HG03196 (cell line): ENCODE results near the gene RNF212B.
"Not testable (repeated sequence)": the region's sequence is repeated elsewhere in the genome, so short reads cannot be mapped to it uniquely, and the experiment has no call there.

Experiments
- ATAC-seq: cut with Tn5 transposase; IDR thresholded peaks from one replicate; pipeline ENCODE4 v1.9.1; 2021; ENCODE audit not compliant: unreplicated experiment

The RNF212B gene

DNA sequence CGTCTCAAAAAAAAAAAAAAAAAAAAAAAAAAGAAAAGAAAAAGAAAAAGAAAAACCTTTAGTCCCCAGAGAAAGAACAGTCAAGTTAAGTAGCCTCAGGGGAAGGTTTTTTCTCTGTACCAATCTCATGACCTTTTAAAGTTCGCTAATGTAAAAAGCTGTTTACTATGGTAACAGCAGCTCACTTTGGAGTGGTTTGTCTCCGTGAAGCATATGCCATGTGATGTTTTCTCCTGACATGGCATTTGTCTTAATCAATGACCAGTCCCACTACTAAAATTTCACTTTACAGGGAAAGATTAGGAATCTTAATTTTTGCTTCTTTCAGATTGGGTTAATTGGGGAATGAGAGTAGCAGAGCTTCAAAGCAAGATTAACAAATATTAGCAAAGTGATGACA, 4.3 kb downstream of the RNF212B start:
- ATAC-seq = no peak

- no peak for ATAC-seq
Measured at GRCh38 chr14:23243066-23243465, 5.3 kb downstream of the RNF212B start.

GRCh38 chr14:23245282-23245681, 7.5 kb downstream of the RNF212B start:
- no peak for ATAC-seq

DNA sequence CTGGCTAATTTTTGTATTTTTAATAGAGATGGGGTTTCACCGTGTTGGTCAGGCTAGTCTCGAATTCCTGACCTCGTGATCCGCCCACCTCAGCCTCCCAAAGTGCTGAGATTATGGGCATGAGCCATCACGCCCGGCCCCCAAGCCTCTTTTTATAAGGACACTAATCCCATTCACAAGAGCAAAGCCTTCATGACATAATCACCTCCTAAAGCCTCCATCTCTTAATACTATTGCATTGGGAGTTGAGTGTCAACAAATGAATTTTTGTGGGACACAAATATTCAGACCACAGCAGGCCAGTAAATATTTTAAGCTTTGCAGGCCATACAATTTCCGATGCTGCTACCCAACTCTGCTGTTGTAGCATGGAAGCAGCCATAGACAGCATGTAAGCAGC, 10.9 kb downstream of the RNF212B start:
- no peak for ATAC-seq

DNA sequence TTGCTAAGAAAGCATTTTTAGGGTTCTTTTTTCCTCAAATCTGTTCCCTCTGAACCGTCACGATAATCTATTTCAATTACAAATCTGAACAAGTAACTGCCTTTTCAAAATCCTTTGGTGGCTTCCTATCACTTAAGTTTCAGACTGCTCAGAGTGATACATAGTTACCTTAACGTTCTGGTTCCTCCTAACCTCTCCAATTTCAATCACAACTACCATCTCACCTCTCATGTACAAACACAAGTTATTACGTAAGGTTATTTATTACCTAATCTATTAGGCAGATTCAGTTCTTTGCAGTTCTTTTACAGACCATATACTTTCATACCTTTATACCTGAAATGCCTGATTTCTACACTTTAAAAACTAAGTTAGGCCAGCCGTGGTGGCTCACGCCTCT, 12.1 kb downstream of the RNF212B start:
- ATAC-seq = no peak

- no peak for ATAC-seq
Measured at GRCh38 chr14:23252006-23252405, 14.3 kb downstream of the RNF212B start.

DNA sequence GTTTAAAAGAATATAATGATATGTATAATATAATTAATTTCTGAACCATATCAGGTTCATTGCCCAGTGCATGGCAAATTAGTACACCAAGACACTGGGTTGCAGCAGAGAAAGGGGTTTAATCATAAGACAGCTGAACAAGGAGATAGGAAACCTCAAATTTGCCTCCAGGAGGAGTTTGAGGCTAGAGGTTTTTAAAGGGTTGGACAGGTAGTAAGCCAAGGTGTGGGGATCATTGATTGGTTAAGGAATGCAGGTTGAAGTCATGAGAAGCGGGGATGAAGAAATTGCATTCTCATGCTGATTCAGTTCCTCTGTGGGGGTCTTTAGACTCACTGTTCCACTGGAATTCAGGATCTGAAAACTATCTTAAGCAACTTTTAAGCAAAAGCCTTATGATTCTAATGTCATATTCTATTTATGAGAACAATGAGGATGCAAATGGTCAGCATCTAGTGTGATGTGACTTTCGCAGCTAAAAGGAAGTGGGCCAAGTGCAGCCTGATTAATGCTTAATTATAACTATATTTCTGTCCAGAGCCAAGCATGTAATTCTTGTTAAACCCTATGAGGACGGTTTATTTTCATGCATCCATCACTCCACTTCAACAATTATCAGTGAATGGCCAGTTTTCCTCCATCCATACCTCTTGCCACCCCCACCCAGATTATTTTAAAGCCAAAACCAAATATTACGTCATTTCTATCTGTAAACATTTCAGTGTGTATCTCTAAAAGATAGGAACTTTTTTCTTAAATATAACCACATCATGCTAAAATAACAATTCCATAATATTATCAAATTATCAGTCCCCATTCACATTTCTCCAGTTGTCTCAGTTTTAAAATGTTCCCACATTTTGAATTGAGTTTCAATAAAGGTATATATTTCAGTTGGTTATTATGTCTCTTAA, 14.9 kb downstream of the RNF212B start:
- ATAC-seq = no peak

DNA sequence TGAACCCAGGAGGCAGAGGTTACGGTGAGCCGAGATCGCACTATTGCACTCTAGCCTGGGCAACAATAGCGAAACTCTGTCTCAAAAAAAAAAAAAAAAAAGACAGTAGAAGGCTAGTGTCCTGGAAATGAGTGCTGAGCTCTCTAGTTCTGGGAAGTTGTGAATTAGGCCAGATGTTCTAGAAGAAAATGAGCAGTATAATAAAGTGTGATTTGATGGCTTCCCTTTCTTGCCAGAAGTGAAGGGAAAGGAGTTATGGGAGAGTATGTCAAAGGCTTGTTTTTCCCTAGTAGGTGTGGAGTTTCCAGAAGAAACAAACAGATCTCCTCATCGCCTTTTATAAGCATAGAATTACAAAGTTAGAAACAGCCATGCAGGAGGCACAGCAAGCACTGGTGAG, 20.5 kb downstream of the RNF212B start:
- ATAC-seq = no peak

- ATAC-seq = no peak
Measured at GRCh38 chr14:23259426-23259825, 21.7 kb downstream of the RNF212B start.

- ATAC-seq = not testable (repeated sequence)
Measured at GRCh38 chr14:23260849-23261248, 23.1 kb downstream of the RNF212B start.

DNA sequence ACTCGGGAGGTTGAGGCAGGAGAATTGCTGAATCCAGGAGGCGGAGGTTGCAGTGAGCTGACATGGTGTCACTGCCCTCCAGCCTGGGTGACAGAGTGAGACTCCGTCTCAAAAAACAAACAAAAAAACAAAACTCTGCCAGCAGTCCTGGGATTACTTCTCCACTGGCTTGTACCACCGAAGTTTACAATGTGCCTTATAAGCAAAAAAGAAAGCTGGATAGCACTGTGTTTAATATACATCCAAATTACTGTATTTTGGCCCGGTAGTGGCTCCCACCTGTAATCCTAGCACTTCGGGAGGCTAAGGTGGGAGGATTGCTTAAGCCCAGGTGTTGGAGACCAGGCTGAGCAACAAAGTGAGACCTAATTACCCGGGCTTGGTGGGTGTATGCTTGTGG, 31.5 kb downstream of the RNF212B start:
- ATAC-seq = no peak

DNA sequence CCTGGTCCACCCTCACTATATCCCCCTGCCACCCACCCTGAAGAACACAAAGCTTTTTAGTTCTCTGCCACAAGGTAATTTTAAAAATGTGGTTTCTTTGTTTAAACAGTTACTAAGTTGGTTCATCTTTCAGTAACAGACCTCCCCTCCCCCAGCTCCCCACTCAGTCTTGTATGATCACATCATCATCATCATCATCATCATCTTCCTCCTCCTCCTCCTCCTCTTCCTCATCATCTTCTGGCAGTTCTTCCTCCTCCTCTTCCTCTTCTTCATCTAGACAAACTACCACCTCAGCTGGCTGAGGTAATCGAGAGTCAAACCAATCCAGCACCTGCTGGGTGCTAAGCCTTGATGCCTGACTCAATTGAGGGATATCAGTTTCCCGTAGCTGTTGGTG, 37.7 kb downstream of the RNF212B start:
- no peak for ATAC-seq

DNA sequence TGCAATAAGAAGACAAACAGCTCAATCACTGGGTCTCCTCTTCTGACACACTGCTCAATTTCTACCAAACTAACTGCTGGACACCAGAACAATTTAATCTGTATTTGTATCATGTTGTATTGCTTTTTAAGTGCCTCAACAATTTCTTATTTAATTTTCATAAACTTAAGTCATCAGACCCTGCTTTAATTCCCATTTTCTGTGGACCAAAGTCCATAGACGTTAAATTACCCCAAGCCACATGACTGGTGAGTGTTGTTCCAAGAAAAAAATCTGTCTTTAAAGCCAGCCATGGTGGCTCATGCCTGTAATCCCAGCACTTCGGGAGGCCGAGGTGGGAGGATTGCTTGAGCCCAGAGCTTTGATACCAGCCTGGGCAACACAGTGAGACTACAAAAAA, 39.5 kb downstream of the RNF212B start:
- no peak for ATAC-seq

DNA sequence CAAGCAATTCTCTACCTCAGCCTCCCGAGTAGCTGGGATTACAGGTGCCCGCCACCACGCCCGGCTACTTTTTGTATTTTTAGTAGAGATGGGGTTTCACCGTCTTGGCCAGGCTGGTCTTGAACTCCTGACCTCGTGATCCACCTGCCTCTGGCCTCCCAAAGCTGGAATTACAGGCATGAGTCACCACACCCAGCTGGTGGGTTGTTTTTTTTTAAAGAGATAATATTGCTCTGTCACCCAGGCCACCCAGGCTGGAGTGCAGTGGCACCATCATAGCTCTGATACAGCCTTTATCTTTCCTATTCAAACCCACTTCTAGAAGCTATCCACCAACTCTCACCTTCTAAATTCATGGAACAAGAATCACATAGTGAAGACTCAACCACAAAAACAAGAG, 40.2 kb downstream of the RNF212B start:
- ATAC-seq = not testable (repeated sequence)

- no peak for ATAC-seq
Measured at GRCh38 chr14:23281247-23281646, 43.5 kb downstream of the RNF212B start.

DNA sequence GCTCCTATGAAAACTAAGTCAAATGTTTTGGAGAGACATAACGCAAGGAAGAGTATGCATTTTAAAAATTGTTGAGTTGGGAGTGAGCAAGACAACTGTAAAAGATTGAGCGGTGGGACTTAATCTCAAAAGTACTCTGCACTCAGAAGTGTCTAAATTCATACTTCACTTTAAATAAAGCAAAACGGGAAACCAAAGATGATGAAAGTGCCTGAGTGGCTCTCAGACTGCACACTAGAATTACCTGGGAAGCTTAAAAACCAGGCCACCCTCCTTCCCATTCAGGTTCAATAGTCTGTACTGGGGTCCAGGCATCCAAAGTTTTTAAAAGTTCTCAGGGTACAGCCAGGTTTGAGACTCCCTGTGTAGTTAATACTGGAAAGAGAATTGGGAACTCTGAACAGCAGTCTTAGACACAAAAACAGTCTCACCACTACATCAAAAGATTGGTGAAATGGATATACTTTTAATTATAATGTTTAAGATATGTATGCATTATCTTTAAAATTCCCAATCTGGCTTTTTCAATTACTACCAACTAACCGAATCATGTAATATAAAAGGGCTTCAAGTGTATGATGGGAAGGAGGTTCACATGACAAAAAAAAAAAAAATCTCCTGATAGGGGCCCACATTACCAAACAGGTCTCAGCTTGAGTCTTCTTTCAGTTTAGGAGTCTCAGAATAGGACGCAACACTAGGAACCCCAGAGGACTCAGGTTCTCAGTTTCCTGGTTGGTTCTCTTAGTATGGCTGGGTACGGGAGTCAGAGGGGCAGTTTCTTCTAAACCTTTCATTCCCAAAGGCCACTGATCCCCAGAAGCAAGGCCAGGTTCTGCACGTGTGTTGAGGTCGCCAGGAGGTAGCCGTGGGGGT, 47.2 kb downstream of the RNF212B start:
- ATAC-seq = no peak

- ATAC-seq = peak; percentile 21
Measured at GRCh38 chr14:23285530-23286019, 47.8 kb downstream of the RNF212B start.

- peak; percentile 98 for ATAC-seq
Measured at GRCh38 chr14:23286020-23286901, 48.5 kb downstream of the RNF212B start, which contains the start of gene HOMEZ. HOMEZ (minus strand) TSS chr14:23286132; CDS start chr14:23285952, 180 bp downstream.

DNA sequence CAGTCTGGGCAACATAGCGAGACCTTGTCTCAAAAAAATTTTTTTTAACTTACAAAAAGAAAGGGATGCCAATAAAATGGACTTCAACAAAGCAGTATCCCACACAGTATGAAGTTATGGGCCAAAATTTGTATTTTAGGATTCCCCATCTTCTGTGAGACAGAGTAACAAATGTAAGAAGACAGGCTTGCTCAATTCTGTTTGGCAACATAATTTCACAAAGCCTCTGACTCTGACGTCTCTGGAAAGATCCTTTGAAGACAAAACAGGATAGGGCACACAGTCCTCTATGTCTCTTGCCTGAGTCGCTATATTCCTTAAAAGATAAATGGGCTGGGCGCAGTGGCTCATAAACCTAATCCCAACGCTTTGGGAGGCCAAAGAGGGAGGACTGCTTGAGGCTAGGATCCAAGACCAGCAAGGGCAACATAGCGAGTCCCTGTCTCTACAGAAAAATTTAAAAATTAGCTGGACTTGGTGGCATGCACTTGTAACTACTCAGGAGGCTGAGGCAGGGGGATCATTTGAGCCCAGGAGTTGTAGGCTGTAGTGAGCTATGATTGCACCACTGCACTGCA, 49.3 kb downstream of the RNF212B start:
- ATAC-seq = no peak
